ENCODE data around the gene ARL8B. TPM values are rescaled to one million over a fixed set of nuclear protein-coding genes. Genes with fewer than 3 reads are reported as not detected.

The ARL8B gene
- total RNA-seq, 1 donor from 2014 or later = 43.5 TPM

GRCh38 chr3:5136211-5136918, 14.3 kb downstream of the ARL8B start:
- H3K36me3 Mint-ChIP-seq = peaks cover 9% of the 10 kb centered on the region

GRCh38 chr3:5136919-5137429, 14.9 kb downstream of the ARL8B start:
- no peak for DNase-seq (ENCODE audit: extremely low spot score, unreplicated experiment)
- peaks cover 46% of the 10 kb centered on the region for H3K4me1 Mint-ChIP-seq (ENCODE audit: unreplicated experiment)
- H3K27ac Mint-ChIP-seq = peak overlapping the region; percentile 0

More at GRCh38 chr3:5136211-5136918, 14.3 kb downstream of the ARL8B start:
- H3K27ac Mint-ChIP-seq = peak overlapping the region; percentile 0
- H3K27me3 Mint-ChIP-seq = no peaks in the 10 kb centered on the region
- no peaks in the 10 kb centered on the region for H3K9me3 Mint-ChIP-seq
- DNase-seq (ENCODE audit: extremely low spot score, unreplicated experiment) = no peak
- peaks cover 46% of the 10 kb centered on the region for H3K4me1 Mint-ChIP-seq (ENCODE audit: unreplicated experiment)
- no peak overlapping the region for H3K4me3 Mint-ChIP-seq
- TF ChIP-seq CTCF (conservative IDR thresholded peaks at IDR 0.05) = peak; percentile 47

GRCh38 chr3:5138214-5138981, 16.3 kb downstream of the ARL8B start:
- Mint-ChIP-seq H3K36me3 (peaks cover 13% of the 10 kb centered on the region), H3K9me3 (no peaks in the 10 kb centered on the region), H3K4me3 (peak overlapping the region; percentile 38), H3K27me3 (no peaks in the 10 kb centered on the region), H3K4me1 (ENCODE audit: unreplicated experiment) (peaks cover 35% of the 10 kb centered on the region), H3K27ac (peak overlapping the region; percentile 80)
- no peak for DNase-seq (ENCODE audit: extremely low spot score, unreplicated experiment)
- no peak for TF ChIP-seq CTCF (conservative IDR thresholded peaks at IDR 0.05)

More at GRCh38 chr3:5136919-5137429, 14.9 kb downstream of the ARL8B start:
- Mint-ChIP-seq H3K36me3 (peaks cover 14% of the 10 kb centered on the region), H3K4me3 (no peak overlapping the region), H3K9me3 (no peaks in the 10 kb centered on the region), H3K27me3 (no peaks in the 10 kb centered on the region)
- no peak for TF ChIP-seq CTCF (conservative IDR thresholded peaks at IDR 0.05)

- H3K36me3 Mint-ChIP-seq = peaks cover 25% of the 10 kb centered on the region
- no peak for TF ChIP-seq CTCF (conservative IDR thresholded peaks at IDR 0.05)
- H3K27ac Mint-ChIP-seq = no peak overlapping the region
- DNase-seq (ENCODE audit: extremely low spot score, unreplicated experiment) = no peak
- peaks cover 8% of the 10 kb centered on the region for H3K9me3 Mint-ChIP-seq
- peaks cover 36% of the 10 kb centered on the region for H3K4me1 Mint-ChIP-seq (ENCODE audit: unreplicated experiment)
- no peak overlapping the region for H3K4me3 Mint-ChIP-seq
- H3K27me3 Mint-ChIP-seq = no peaks in the 10 kb centered on the region
Measured at GRCh38 chr3:5140230-5140621, 18.1 kb downstream of the ARL8B start.

GRCh38 chr3:5140839-5141238, 18.7 kb downstream of the ARL8B start:
- no peak overlapping the region for H3K4me3 Mint-ChIP-seq
- no peak overlapping the region for H3K27ac Mint-ChIP-seq
- no peak for DNase-seq (ENCODE audit: extremely low spot score, unreplicated experiment)
- peaks cover 8% of the 10 kb centered on the region for H3K9me3 Mint-ChIP-seq
- H3K27me3 Mint-ChIP-seq = no peaks in the 10 kb centered on the region
- peaks cover 29% of the 10 kb centered on the region for H3K36me3 Mint-ChIP-seq
- no peak for TF ChIP-seq CTCF (conservative IDR thresholded peaks at IDR 0.05)
- H3K4me1 Mint-ChIP-seq (ENCODE audit: unreplicated experiment) = peaks cover 36% of the 10 kb centered on the region

Data from type B pancreatic cell (in vitro differentiated cells).